Naive thymus-derived CD8-positive, alpha-beta T cell (primary cell): Measurements from ENCODE around the gene CNTNAP2. TPM values are rescaled to one million over a fixed set of nuclear protein-coding genes. Genes with fewer than 3 reads are reported as not detected.
"Not testable (repeated sequence)": the region's sequence is repeated elsewhere in the genome, so short reads cannot be mapped to it uniquely, and the experiment has no call there.

Experiments
- ATAC-seq, 2 donors: fragments of 150-1000 bp; cut with Tn5 transposase in 1 of 2; sonication (Bioruptor Pico), chemical (Tn5 transposase) in 1 of 2; 1 replicate in 1 of 2; 2 replicates in 1 of 2; pipeline ENCODE4 v1.10.0; 2021; ENCODE audit warnings: mild to moderate bottlenecking in 2 of 2, moderate library complexity in 2 of 2
- POLR2A ChIA-PET: fragments of 350-600 bp; sonication (Branson Sonifier 250); formaldehyde crosslinking; loops from one replicate; lab custom pipeline; 2021; ENCODE audit warnings: antibody characterized with exemption; lab: Charles Lee
- DNase-seq, 10 donors: peaks; one replicate each; pipeline versions ENCODE4 v3.0.0 to v3.0.0-alpha.2; 2020 to 2022
- H3K27ac Mint-ChIP-seq, 10 donors: one replicate each; pipeline ENCODE4 v1.8.0; 2020 to 2022; ENCODE audit warnings: mild to moderate bottlenecking in 10 of 10, mixed read lengths in 10 of 10, moderate library complexity in 4 of 10, inconsistent platforms in 1 of 10
- H3K27me3 Mint-ChIP-seq, 5 donors: one replicate each; pipeline ENCODE4 v1.8.0; 2021 to 2022; ENCODE audit warnings: mixed read lengths in 5 of 5
- H3K36me3 Mint-ChIP-seq, 3 donors: one replicate each; pipeline ENCODE4 v1.8.0; 2020 to 2022; ENCODE audit warnings: mixed read lengths in 3 of 3, mild to moderate bottlenecking in 2 of 3, inconsistent platforms in 1 of 3
- H3K4me1 Mint-ChIP-seq, 4 donors: one replicate each; pipeline ENCODE4 v1.8.0; 2021 to 2022; ENCODE audit warnings: mixed read lengths in 4 of 4
- H3K4me3 Mint-ChIP-seq, 10 donors: one replicate each; pipeline ENCODE4 v1.8.0; 2020 to 2022; ENCODE audit warnings: mild to moderate bottlenecking in 10 of 10, mixed read lengths in 10 of 10, moderate library complexity in 6 of 10, inconsistent platforms in 1 of 10
- H3K9me3 Mint-ChIP-seq, 9 donors: one replicate each; pipeline ENCODE4 v1.8.0; 2020 to 2022; ENCODE audit warnings: mixed read lengths in 9 of 9, mild to moderate bottlenecking in 3 of 9, inconsistent platforms in 1 of 9, moderate library complexity in 1 of 9
- polyA plus RNA-seq, 3 donors: library from polyadenylated mRNA; unstranded; fragments of 300-500 nt; fragmentation: Illumina TruSeq; gene quantifications; one replicate each; pipeline ENCODE4 v1.2.3, GENCODE V29; 2021
- total RNA-seq, 8 experiments: library from RNA in 2 of 8; stranded (reverse) in 2 of 8; gene quantifications; one replicate each; pipeline ENCODE4 v1.2.3 and lab custom pipeline; 2021 to 2026

Gene CNTNAP2
- total and polyA plus RNA-seq, 5 experiments from 2014 or later, result 0.12 to 1.5 (median 0.71) TPM; not detected in 1

DNA sequence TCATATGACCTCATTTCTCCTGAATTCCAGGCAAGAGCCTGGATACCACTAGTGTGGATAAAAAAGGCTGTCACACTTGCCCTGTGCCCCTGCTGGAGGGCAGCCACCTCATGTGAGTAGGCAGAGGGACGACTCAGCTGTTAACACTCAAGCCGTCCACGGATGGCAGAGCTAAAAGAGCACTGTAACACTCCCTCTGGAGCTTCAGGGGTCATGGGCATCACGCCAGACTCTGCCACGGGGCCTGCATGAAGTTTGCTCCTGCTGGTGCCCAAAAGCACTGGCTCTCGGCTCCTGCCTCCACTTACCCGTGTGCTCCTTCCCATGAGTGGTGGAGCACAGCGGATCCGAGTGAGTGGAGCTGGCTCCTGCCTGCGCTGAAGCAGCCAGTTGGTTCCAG, 1554.2 kb downstream of the CNTNAP2 start:
- POLR2A ChIA-PET, result no interaction called here
- H3K4me3 Mint-ChIP-seq, result no peak overlapping the region
- ATAC-seq (no peak), DNase-seq (no peak)
- H3K27ac Mint-ChIP-seq, result no peak overlapping the region
- no peaks in the 10 kb centered on the region for H3K4me1 Mint-ChIP-seq
- H3K9me3 Mint-ChIP-seq, result peaks cover 0 to 17% (median 4%) of the 10 kb centered on the region in 9 donors
- no peaks in the 10 kb centered on the region for H3K27me3 Mint-ChIP-seq
- no peaks in the 10 kb centered on the region for H3K36me3 Mint-ChIP-seq

DNA sequence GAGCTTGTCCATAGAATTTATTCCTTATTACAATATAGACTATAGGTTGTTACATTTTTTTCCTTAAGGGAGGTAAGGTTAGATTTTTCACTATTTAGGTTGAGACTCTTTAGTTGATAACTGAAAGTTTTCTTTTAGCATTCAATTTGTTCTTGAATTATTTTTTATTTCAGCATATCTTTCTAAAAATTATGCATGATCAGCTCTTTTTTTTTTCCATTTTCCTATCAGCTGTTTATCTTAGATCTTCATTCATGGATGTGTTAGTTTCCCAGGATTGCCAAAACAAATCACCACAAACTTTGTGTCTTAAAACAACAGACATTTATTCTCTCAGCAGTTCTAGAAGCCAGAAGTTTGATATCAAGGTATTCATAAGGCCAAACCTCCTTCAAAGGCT, 1558.1 kb downstream of the CNTNAP2 start:
- Mint-ChIP-seq H3K4me3 (no peak overlapping the region), H3K9me3 (peaks cover 0 to 11% (median under 1%) of the 10 kb centered on the region in 9 donors), H3K4me1 (no peaks in the 10 kb centered on the region), H3K36me3 (no peaks in the 10 kb centered on the region), H3K27me3 (no peaks in the 10 kb centered on the region), H3K27ac (no peak overlapping the region)
- no peak for ATAC-seq
- POLR2A ChIA-PET, result no interaction called here
- no peak for DNase-seq

DNA sequence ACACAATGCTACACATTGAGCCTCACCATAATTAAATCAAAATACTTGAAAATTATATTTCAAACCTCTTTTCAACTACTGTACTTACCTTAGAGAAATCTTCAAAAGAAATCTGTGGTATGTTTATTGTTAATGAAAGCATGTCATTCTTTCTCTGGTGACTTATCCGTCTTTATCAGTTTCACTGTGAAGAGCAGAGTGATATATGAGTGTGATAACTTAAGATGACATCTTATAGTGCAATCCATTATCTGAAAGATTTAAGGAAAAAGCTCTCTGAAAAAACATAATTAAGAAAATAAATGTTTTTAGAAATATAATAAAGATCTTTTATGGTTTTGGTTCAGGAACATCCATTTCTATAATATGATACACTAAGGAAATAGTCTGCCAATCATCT, 1562.3 kb downstream of the CNTNAP2 start:
- ATAC-seq, result no peak
- no peak overlapping the region for H3K27ac Mint-ChIP-seq
- DNase-seq, result no peak
- no peaks in the 10 kb centered on the region for H3K4me1 Mint-ChIP-seq
- peaks cover 0 to 3% (median 0%) of the 10 kb centered on the region in 9 donors for H3K9me3 Mint-ChIP-seq
- H3K36me3 Mint-ChIP-seq, result no peaks in the 10 kb centered on the region
- POLR2A ChIA-PET, result no interaction called here
- H3K4me3 Mint-ChIP-seq, result no peak overlapping the region
- H3K27me3 Mint-ChIP-seq, result no peaks in the 10 kb centered on the region

DNA sequence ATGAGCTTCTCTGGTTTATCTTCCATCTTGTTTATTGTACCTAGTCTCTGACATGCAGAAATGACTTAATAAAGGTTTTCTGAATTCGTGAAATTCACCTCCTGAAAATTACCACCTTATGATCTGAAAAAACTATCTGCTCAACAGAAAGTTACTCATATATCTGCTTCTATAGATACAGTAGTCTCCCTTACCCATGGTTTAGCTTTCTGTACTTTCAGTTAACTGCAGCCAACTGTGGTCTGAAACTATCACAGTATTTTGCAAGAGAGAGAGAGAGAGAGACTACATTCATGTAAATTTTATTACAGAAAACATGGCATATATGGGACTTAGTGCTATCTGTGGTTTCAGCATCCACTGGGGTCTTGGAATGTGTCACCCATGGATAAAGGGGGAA, 1564.9 kb downstream of the CNTNAP2 start:
- Mint-ChIP-seq H3K4me3 (no peak overlapping the region), H3K36me3 (no peaks in the 10 kb centered on the region), H3K4me1 (no peaks in the 10 kb centered on the region), H3K27ac (no peak overlapping the region), H3K27me3 (no peaks in the 10 kb centered on the region), H3K9me3 (peaks cover 0 to 3% (median 0%) of the 10 kb centered on the region in 9 donors)
- POLR2A ChIA-PET, result no interaction called here
- ATAC-seq (no peak), DNase-seq (no peak)

DNA sequence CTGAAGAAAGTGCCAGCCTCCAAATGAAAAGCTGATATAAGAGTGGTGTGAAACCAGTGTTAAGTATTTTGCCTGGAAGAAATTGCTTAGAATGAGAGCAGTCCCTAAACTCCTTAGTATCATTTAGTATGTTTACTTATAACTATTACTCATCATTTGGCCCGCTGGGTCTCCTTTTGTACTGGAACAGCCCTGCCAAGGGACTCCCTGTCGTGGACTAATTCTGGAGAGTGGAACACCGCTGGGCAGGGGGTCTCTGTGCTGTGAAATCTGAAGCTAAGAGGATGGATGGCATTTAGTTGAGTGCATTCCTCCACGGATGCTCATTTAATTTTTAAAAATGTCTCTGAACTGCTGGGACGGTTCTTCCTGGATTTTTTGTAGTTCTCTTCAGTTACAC, 1584.1 kb downstream of the CNTNAP2 start:
- Mint-ChIP-seq H3K27me3 (no peaks in the 10 kb centered on the region), H3K27ac (no peak overlapping the region), H3K4me3 (no peak overlapping the region), H3K36me3 (no peaks in the 10 kb centered on the region), H3K9me3 (peaks cover 0 to 15% (median 7%) of the 10 kb centered on the region in 9 donors), H3K4me1 (no peaks in the 10 kb centered on the region)
- no peak for ATAC-seq
- no peak for DNase-seq
- POLR2A ChIA-PET, result no interaction called here

DNA sequence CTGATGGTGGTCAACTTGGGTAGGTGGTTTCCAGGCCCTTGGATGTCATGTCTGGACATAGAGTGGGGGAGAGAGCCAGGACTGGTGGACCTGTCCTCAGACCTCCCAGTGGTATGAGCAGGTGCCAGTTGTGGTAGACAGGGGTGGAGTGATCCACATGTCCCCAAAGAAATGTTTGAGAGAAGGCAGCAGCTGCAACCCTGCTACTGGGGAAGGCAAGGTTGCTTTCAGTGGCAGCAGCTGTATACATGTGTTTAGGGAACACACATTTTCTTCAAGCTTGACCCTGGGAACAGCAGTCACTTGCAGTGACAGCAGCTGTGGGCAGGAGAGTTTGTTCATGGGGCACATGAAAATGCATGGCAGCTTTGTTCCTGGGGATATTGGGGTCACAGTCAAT, 1591.3 kb downstream of the CNTNAP2 start:
- Mint-ChIP-seq H3K27me3 (no peaks in the 10 kb centered on the region), H3K9me3 (peaks cover 0 to 46% (median 27%) of the 10 kb centered on the region in 9 donors), H3K4me3 (no peak overlapping the region), H3K36me3 (no peaks in the 10 kb centered on the region), H3K27ac (no peak overlapping the region), H3K4me1 (no peaks in the 10 kb centered on the region)
- no peak for ATAC-seq
- no peak for DNase-seq
- POLR2A ChIA-PET, result no interaction called here

DNA sequence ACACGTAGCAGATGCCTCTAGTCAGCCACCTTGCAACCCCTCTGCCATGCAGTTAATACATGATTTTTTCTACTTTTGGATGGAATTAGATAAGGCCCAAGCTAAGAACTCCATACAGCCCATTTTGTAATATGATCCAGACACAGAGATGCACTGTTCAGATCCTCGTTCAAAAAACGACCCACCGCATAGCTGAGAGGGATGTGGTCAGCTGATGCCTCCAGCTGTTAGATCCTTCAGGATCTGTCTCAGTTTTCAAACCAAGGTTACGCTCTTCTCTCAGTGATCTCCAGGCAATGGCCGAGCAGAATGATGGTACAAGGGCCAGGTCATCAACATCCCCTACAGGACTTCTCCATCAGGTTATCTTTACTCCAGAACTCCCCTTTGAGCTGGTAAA, 1592.3 kb downstream of the CNTNAP2 start:
- Mint-ChIP-seq H3K9me3 (peaks cover 0 to 53% (median 27%) of the 10 kb centered on the region in 9 donors), H3K4me1 (no peaks in the 10 kb centered on the region), H3K4me3 (no peak overlapping the region), H3K27ac (no peak overlapping the region), H3K27me3 (no peaks in the 10 kb centered on the region), H3K36me3 (no peaks in the 10 kb centered on the region)
- POLR2A ChIA-PET, result no interaction called here
- DNase-seq (no peak), ATAC-seq (no peak)

DNA sequence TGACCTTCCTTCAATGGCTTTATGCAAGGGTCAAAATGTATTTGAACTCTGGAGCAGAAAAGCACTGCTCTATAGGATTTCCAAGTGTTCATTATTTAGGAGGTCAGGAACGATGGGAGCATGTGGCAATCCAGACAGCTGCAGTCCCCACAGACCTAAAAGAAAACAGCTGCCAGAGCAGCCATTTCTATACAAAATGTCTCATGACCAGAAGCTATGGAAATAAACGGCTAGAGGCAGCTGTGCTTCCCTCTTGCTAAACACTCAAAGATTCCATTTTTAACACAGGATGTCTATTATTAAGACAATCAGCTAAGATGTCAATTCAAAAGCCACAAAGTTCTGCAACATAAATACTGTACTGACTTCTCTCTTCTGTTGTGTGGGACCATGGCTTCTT, 1594.8 kb downstream of the CNTNAP2 start:
- H3K27me3 Mint-ChIP-seq, result no peaks in the 10 kb centered on the region

DNA sequence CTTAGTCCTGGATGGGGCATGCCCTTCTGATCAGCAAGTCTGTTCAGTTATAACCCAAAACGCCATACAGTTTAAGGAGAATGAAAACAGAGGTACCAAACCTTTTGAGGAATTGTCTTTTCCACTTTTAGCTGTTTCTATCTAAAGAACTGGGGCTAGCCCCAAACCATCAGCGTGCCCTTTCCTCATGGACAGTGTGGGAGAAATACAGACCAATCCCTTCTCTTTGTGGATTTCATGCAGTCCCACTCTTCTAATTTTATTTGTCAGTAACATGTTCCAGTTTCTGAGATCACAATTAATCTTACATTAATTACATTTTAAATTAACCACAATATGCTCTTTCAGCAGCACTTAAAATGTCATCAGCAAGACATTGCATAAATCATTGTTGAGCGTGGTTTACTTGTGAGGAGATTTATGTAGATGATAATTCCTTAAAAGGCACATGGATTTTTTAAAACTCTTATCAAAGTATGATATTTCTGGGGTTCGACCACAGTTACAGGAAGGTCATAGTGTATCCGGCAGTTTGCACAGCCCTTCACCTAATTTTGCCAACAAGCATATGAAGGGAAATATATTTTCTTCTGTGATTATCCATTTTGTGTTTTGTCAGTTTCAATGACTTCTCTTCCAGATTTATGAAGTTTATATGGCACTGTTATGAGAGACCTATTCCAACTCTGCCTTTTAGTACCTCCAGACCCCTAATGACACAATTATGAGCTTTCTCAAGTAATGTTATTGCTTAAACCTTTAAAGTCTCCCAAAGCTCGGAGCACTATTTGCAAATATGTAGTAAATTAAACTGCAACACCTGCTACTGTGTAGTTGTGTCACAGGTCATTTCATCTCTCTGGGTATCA, 1605.6 kb downstream of the CNTNAP2 start:
- DNase-seq (no peak), ATAC-seq (no peak)
- no peaks in the 10 kb centered on the region for H3K4me1 Mint-ChIP-seq
- H3K27ac Mint-ChIP-seq, result no peak overlapping the region
- H3K4me3 Mint-ChIP-seq, result no peak overlapping the region
- no peaks in the 10 kb centered on the region for H3K36me3 Mint-ChIP-seq
- POLR2A ChIA-PET, result no interaction called here
- peaks cover 0 to 16% (median 0%) of the 10 kb centered on the region in 9 donors for H3K9me3 Mint-ChIP-seq
- no peaks in the 10 kb centered on the region for H3K27me3 Mint-ChIP-seq

More for the DNA sequence above, 1594.8 kb downstream of the CNTNAP2 start:
- POLR2A ChIA-PET, result no interaction called here
- Mint-ChIP-seq H3K27ac (no peak overlapping the region), H3K36me3 (no peaks in the 10 kb centered on the region), H3K9me3 (peaks cover 0 to 34% (median 19%) of the 10 kb centered on the region in 9 donors), H3K4me1 (no peaks in the 10 kb centered on the region), H3K4me3 (no peak overlapping the region)
- DNase-seq (no peak), ATAC-seq (no peak)

DNA sequence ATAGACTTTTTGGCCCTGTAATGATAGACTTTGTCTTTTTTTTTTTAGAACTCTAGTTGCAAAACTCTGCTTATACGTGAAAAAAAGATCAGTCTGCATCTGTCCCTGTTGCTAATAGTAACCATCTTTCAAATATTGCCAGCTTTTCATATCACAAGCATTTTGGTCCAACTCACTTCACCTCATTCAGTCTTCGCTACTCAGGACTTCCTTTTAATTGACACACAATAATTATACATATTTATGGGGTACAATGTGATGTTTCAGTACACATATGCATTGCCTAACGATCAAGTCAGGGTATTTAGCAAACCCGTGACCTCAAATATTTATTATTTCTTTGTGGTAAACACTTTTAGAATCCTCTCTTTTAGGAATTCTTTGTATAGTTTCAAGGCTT, 1606.9 kb downstream of the CNTNAP2 start:
- H3K36me3 Mint-ChIP-seq, result no peaks in the 10 kb centered on the region
- ATAC-seq (no peak), DNase-seq (no peak)
- H3K9me3 Mint-ChIP-seq, result peaks cover 0 to 16% (median 0%) of the 10 kb centered on the region in 9 donors
- POLR2A ChIA-PET, result no interaction called here
- no peaks in the 10 kb centered on the region for H3K4me1 Mint-ChIP-seq
- no peak overlapping the region for H3K27ac Mint-ChIP-seq
- H3K4me3 Mint-ChIP-seq, result no peak overlapping the region
- H3K27me3 Mint-ChIP-seq, result no peaks in the 10 kb centered on the region

DNA sequence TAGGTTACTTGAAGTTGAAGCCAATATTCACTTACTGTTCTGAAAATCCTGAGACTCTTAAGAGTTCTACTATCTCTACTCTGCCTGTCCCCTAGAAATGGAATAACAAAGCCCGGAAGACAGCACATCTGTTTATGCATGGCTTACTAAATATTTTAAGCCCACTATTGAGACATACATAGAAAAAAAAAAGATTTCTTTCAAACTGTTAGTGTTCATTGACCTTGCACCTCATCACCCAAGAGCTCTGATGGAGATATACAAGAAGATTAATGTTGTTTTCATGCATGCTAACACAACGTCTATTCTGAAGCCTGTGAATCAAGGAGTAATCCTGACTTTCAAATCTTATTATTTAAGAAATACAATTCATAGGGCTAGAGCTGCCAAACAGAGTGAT, 1614.7 kb downstream of the CNTNAP2 start:
- no peak overlapping the region for H3K27ac Mint-ChIP-seq
- ATAC-seq (no peak), DNase-seq (no peak)
- H3K36me3 Mint-ChIP-seq, result no peaks in the 10 kb centered on the region
- POLR2A ChIA-PET, result no interaction called here
- H3K4me1 Mint-ChIP-seq, result no peaks in the 10 kb centered on the region
- H3K4me3 Mint-ChIP-seq, result no peak overlapping the region
- H3K27me3 Mint-ChIP-seq, result no peaks in the 10 kb centered on the region
- H3K9me3 Mint-ChIP-seq, result peaks cover 3 to 33% (median 9%) of the 10 kb centered on the region in 9 donors

DNA sequence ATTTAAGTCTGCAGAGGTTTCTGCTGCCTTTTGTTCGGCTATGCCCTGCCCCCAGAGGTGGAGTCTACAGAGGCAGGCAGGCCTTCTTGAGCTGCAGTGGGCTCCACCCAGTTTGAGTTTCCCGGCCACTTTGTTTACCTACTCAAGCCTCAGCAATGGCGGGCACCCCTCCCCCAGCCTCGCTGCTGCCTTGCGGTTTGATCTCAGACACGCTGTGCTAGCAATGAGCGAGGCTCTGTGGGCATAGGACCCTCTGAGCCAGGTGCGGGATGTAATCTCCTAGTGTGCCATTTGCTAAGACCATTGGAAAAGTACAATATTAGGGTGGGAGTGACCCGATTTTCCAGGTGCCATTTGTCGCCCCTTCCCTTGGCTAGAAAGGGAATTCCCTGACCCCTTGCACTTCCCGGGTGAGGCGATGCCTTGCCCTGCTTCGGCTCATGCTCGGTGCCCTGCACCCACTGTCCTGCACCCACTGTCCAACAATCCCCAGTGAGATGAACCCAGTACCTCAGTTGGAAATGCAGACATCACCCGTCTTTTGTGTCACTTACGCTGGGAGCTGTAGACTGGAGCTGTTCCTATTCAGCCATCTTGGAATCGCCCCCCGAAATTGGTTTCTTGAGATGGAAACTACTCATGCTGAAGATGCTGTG, 1621.1 kb downstream of the CNTNAP2 start:
- DNase-seq, H3K36me3 Mint-ChIP-seq, H3K27ac Mint-ChIP-seq, H3K27me3 Mint-ChIP-seq, ATAC-seq, POLR2A ChIA-PET, H3K4me3 Mint-ChIP-seq, H3K4me1 Mint-ChIP-seq: not testable (repeated sequence)
- H3K9me3 Mint-ChIP-seq, result peaks cover 0 to 42% (median 9%) of the 10 kb centered on the region in 9 donors

DNA sequence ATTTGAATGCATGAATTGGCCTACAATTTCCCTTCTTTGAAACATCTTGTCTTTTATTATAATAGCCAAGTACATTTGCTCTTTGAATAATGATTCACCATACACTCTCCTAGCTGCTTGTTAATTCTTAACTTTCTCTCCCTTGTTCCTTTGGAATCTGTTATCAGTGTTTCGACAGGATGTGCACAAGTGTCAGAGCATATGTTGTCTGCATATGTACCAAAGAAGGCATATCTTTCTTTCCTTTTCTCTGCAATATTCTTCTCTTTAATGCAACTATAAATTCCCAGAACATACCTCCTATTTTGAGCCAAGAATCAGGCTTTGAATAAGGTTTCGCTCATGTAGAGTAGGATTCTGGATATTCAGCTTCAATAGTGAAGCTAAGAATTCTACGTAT, 1625.7 kb downstream of the CNTNAP2 start:
- no peak for ATAC-seq
- H3K27me3 Mint-ChIP-seq, result no peaks in the 10 kb centered on the region
- no peaks in the 10 kb centered on the region for H3K36me3 Mint-ChIP-seq
- no peak overlapping the region for H3K4me3 Mint-ChIP-seq
- POLR2A ChIA-PET, result no interaction called here
- H3K4me1 Mint-ChIP-seq, result no peaks in the 10 kb centered on the region
- no peak overlapping the region for H3K27ac Mint-ChIP-seq
- no peak for DNase-seq
- H3K9me3 Mint-ChIP-seq, result peaks cover 0 to 57% (median 6%) of the 10 kb centered on the region in 9 donors
